Neural progenitor cell (in vitro differentiated cells): ENCODE measurements around the gene NOVA1. TPM values are rescaled to one million over a fixed set of nuclear protein-coding genes. Genes with fewer than 3 reads are reported as not detected.

Experiments
- DNase-seq: peaks from one replicate; pipeline ENCODE4 v3.0.0-alpha.2; 2016; ENCODE audit warnings: low spot score
- H2AFZ ChIP-seq: fragments of 200-600 bp; sonication (generic); replicated peaks from 2 replicates; pipeline ENCODE4 v1.6.1; 2016; ENCODE audit warnings: antibody characterized with exemption
- H3F3A ChIP-seq: fragments of 200-600 bp; sonication (generic); 2 replicates; pipeline ENCODE4 v1.6.1; 2016; ENCODE audit warnings: antibody characterized with exemption, low read depth
- H3K27ac ChIP-seq: fragments of 200-600 bp; sonication (generic); 2 replicates; pipeline ENCODE4 v1.5.1; 2016; ENCODE audit warnings: mild to moderate bottlenecking
- H3K27me3 ChIP-seq: fragments of 200-600 bp; sonication (generic); 2 replicates; pipeline ENCODE4 v1.6.1; 2016; ENCODE audit warnings: mild to moderate bottlenecking, moderate library complexity
- H3K36me3 ChIP-seq: fragments of 200-600 bp; sonication (generic); 2 replicates; pipeline ENCODE4 v1.5.1; 2016
- H3K4me1 ChIP-seq: fragments of 200-600 bp; sonication (generic); 2 replicates; pipeline ENCODE4 v1.6.1; 2016; ENCODE audit warnings: mixed run types
- H3K4me2 ChIP-seq: fragments of 200-600 bp; sonication (generic); 2 replicates; pipeline ENCODE4 v1.6.1; 2016
- H3K4me3 ChIP-seq: fragments of 200-600 bp; sonication (generic); 2 replicates; pipeline ENCODE4 v1.5.1; 2016
- H3K79me2 ChIP-seq: fragments of 200-600 bp; sonication (generic); 2 replicates; pipeline ENCODE4 v1.6.1; 2016; ENCODE audit warnings: low read depth
- H3K9ac ChIP-seq: fragments of 200-600 bp; sonication (generic); 2 replicates; pipeline ENCODE4 v1.6.1; 2016
- H3K9me3 ChIP-seq: fragments of 200-600 bp; sonication (generic); 2 replicates; pipeline ENCODE4 v1.5.1; 2016; ENCODE audit warnings: low read depth
- H4K20me1 ChIP-seq: fragments of 200-600 bp; sonication (generic); 2 replicates; pipeline ENCODE4 v1.6.1; 2016; ENCODE audit warnings: low read depth
- H3K27ac Mint-ChIP-seq: 3 replicates; pipeline ENCODE4 v1.8.0; 2021; ENCODE audit warnings: mixed read lengths
- H3K27me3 Mint-ChIP-seq: 2 replicates; pipeline ENCODE4 v1.8.0; 2022; ENCODE audit warnings: low read depth, mild to moderate bottlenecking, inconsistent platforms, moderate library complexity, mixed read lengths; ENCODE audit not compliant: insufficient read depth
- H3K36me3 Mint-ChIP-seq: 3 replicates; pipeline ENCODE4 v1.8.0; 2021; ENCODE audit warnings: mixed read lengths
- H3K4me1 Mint-ChIP-seq: 3 replicates; pipeline ENCODE4 v1.8.0; 2021; ENCODE audit warnings: mixed read lengths
- H3K4me3 Mint-ChIP-seq: 3 replicates; pipeline ENCODE4 v1.8.0; 2021; ENCODE audit warnings: mild to moderate bottlenecking, moderate library complexity, mixed read lengths
- H3K9me3 Mint-ChIP-seq: 3 replicates; pipeline ENCODE4 v1.8.0; 2020; ENCODE audit warnings: mixed read lengths
- EZH2 ChIP-seq: fragments of 200-600 bp; sonication (generic); IDR thresholded peaks from 2 replicates; pipeline ENCODE4 v1.6.1; 2017; ENCODE audit warnings: antibody characterized with exemption, mild to moderate bottlenecking, moderate library complexity
- EZH2phosphoT487 ChIP-seq: fragments of 200-600 bp; sonication (generic); IDR thresholded peaks from 2 replicates; pipeline ENCODE4 v1.6.1; 2017; ENCODE audit warnings: antibody characterized with exemption
- total RNA-seq: library from RNA; depleted of rRNA; stranded (reverse); fragments of >200 nt; gene quantifications from 2 replicates; pipeline ENCODE4 v1.2.3, GENCODE V29; 2015; ENCODE audit warnings: low replicate concordance
- TF ChIP-seq, protein P1 (sequence below): fragments of 200-600 bp; sonication (generic); IDR thresholded peaks from 2 replicates; pipeline ENCODE4 v1.5.1; 2017; ENCODE audit warnings: antibody characterized with exemption, mild to moderate bottlenecking

Gene NOVA1
- total RNA-seq, 1 donor from 2014 or later, result 37.9 TPM

DNA sequence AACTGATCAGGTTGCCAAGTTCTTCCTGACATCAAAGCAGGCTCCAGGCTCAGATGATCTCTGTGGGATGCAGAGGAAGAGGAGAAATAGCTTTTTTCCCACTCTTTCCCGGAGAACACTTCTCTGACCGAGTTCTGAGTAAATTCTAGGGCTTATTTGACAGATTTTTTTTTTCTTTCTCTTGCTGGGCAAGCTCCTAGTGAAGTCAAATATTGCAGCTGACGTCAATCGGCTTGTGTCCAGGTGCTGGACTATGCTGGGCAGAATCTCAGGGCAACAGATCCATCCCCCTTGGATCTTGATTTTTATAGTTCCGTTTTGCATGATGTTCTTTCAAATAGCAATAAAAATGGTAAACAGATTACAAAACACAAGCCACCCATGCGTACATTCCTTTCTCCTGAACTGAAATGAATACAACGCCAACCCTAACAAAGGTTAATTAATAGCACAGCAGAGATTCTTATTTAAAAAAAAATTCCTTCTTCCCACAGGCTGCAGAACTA lies 182.2 kb downstream of the NOVA1 start:
- no peak overlapping the region for H3K27ac ChIP-seq
- no peak overlapping the region for H3K4me2 ChIP-seq
- H3K27me3 ChIP-seq, result no peaks in the 10 kb centered on the region

DNA sequence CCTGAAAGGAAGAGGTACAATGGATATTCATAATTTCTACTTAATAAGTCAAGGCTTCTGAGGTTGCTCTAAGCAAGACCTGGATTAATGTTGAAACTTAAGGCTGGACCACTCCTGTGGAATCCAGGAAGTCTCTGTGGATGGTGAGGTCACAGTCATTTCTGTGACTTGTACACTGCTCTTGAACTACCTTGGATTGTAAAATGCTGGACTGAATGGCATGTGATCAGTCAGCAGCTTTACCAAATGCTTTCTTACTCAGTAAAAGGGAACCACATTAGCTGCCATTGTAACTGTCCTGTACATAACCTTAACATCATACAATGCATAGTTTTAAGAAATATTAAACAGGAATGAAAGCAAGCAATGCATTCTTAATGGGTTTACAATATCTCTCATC lies 182.9 kb downstream of the NOVA1 start:
- no peak overlapping the region for H3K9ac ChIP-seq
- no peak overlapping the region for H3K4me3 Mint-ChIP-seq
- no peaks in the 10 kb centered on the region for H3K36me3 ChIP-seq
- H4K20me1 ChIP-seq, result no peaks in the 10 kb centered on the region
- H3F3A ChIP-seq, result no peaks in the 10 kb centered on the region
- peaks cover 2% of the 10 kb centered on the region for H3K27me3 Mint-ChIP-seq
- no peaks in the 10 kb centered on the region for H3K4me1 ChIP-seq
- peaks cover 20% of the 10 kb centered on the region for H3K4me1 Mint-ChIP-seq
- no peaks in the 10 kb centered on the region for H3K79me2 ChIP-seq
- H3K27me3 ChIP-seq, result no peaks in the 10 kb centered on the region
- no peak overlapping the region for H3K4me2 ChIP-seq
- DNase-seq, result no peak
- no peak overlapping the region for H3K27ac Mint-ChIP-seq
- H3K9me3 ChIP-seq, result no peaks in the 10 kb centered on the region
- no peak overlapping the region for H3K27ac ChIP-seq
- H3K36me3 Mint-ChIP-seq, result no peaks in the 10 kb centered on the region
- no peak overlapping the region for H2AFZ ChIP-seq
- H3K4me3 ChIP-seq, result no peak overlapping the region
- TF ChIP-seq EZH2phosphoT487 (no peak), EZH2 (no peak)
- TF ChIP-seq, protein P1, sequence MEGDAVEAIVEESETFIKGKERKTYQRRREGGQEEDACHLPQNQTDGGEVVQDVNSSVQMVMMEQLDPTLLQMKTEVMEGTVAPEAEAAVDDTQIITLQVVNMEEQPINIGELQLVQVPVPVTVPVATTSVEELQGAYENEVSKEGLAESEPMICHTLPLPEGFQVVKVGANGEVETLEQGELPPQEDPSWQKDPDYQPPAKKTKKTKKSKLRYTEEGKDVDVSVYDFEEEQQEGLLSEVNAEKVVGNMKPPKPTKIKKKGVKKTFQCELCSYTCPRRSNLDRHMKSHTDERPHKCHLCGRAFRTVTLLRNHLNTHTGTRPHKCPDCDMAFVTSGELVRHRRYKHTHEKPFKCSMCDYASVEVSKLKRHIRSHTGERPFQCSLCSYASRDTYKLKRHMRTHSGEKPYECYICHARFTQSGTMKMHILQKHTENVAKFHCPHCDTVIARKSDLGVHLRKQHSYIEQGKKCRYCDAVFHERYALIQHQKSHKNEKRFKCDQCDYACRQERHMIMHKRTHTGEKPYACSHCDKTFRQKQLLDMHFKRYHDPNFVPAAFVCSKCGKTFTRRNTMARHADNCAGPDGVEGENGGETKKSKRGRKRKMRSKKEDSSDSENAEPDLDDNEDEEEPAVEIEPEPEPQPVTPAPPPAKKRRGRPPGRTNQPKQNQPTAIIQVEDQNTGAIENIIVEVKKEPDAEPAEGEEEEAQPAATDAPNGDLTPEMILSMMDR, result no peak
- H3K9me3 Mint-ChIP-seq, result no peaks in the 10 kb centered on the region

More for the DNA sequence above, 182.2 kb downstream of the NOVA1 start:
- H2AFZ ChIP-seq, result no peak overlapping the region
- no peaks in the 10 kb centered on the region for H3K9me3 ChIP-seq
- no peaks in the 10 kb centered on the region for H3K4me1 ChIP-seq
- no peak for DNase-seq
- Mint-ChIP-seq H3K4me1 (peaks cover 20% of the 10 kb centered on the region), H3K9me3 (no peaks in the 10 kb centered on the region), H3K36me3 (no peaks in the 10 kb centered on the region), H3K27me3 (peaks cover 2% of the 10 kb centered on the region), H3K27ac (no peak overlapping the region), H3K4me3 (no peak overlapping the region)
- no peak overlapping the region for H3K4me3 ChIP-seq
- H4K20me1 ChIP-seq, result no peaks in the 10 kb centered on the region
- TF ChIP-seq EZH2, result no peak
- no peak for TF ChIP-seq EZH2phosphoT487
- TF ChIP-seq, protein P1, result no peak
- H3K9ac ChIP-seq, result no peak overlapping the region
- no peaks in the 10 kb centered on the region for H3K36me3 ChIP-seq
- H3K79me2 ChIP-seq, result no peaks in the 10 kb centered on the region
- no peaks in the 10 kb centered on the region for H3F3A ChIP-seq

DNA sequence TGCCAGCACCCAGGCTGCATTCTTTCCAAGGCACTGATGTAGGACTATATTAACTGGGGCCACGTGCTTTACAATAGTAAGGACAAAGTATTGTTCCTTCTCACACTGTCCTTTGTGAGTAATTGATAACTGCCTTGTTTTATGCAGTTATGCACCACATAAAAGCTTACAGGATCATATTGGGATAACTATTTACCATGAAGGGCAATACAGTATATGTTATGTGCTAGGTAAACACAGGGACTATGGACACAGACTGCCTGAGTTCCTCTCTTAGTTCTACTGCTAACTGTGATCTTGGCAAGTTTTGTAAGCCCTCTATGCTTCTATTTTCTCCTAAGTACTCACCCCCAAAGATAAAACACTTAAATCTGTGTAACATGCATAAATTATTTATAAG lies 183.7 kb downstream of the NOVA1 start:
- no peaks in the 10 kb centered on the region for H3F3A ChIP-seq
- no peaks in the 10 kb centered on the region for H3K79me2 ChIP-seq
- Mint-ChIP-seq H3K4me3 (no peak overlapping the region), H3K27ac (no peak overlapping the region), H3K36me3 (no peaks in the 10 kb centered on the region), H3K9me3 (no peaks in the 10 kb centered on the region), H3K4me1 (peaks cover 20% of the 10 kb centered on the region), H3K27me3 (peaks cover 2% of the 10 kb centered on the region)
- no peaks in the 10 kb centered on the region for H3K9me3 ChIP-seq
- no peak overlapping the region for H3K27ac ChIP-seq
- H2AFZ ChIP-seq, result no peak overlapping the region
- H3K4me3 ChIP-seq, result no peak overlapping the region
- H4K20me1 ChIP-seq, result no peaks in the 10 kb centered on the region
- H3K4me2 ChIP-seq, result no peak overlapping the region
- H3K4me1 ChIP-seq, result no peaks in the 10 kb centered on the region
- no peaks in the 10 kb centered on the region for H3K27me3 ChIP-seq
- H3K9ac ChIP-seq, result no peak overlapping the region
- DNase-seq, result no peak
- TF ChIP-seq, protein P1, result no peak
- no peak for TF ChIP-seq EZH2
- TF ChIP-seq EZH2phosphoT487, result no peak
- no peaks in the 10 kb centered on the region for H3K36me3 ChIP-seq
